PC-9 (cell line): Measurements from ENCODE around the gene TOM1L2. TPM values are rescaled to one million over a fixed set of nuclear protein-coding genes. Genes with fewer than 3 reads are reported as not detected.

Experiments used
- BruUV-seq: library from RNA; stranded (reverse); fragments of 400-500 nt; replicated peaks from 2 replicates; lab custom pipeline; 2021; lab: Mats Ljungman, UMichigan
- CTCF ChIA-PET: fragments of 300-600 bp; sonication (Branson Sonifier 250); formaldehyde crosslinking; loops from one replicate; lab custom pipeline; 2022; ENCODE audit warnings: antibody characterized with exemption; lab: Charles Lee
- POLR2A ChIA-PET: fragments of 300-600 bp; sonication (Branson Sonifier 250); formaldehyde crosslinking; loops from one replicate; lab custom pipeline; 2022; ENCODE audit warnings: antibody characterized with exemption; ENCODE audit not compliant: unreplicated experiment; lab: Charles Lee
- DNase-seq, 2 experiments: peaks; one replicate each; pipeline versions ENCODE4 v3.0.0 to v3.0.0-alpha.2; 2015 to 2022; ENCODE audit warnings: mixed read lengths in 1 of 2
- H2AFZ ChIP-seq: fragments of 200-600 bp; sonication (generic); 2 replicates; pipeline ENCODE4 v1.8.1; 2017; ENCODE audit warnings: antibody characterized with exemption
- H3F3A ChIP-seq: fragments of 200-600 bp; sonication (generic); 2 replicates; pipeline ENCODE4 v1.8.1; 2017; ENCODE audit warnings: antibody characterized with exemption, mild to moderate bottlenecking, low read depth; ENCODE audit not compliant: insufficient read depth
- H3K27ac ChIP-seq: fragments of 200-600 bp; sonication (generic); 2 replicates; pipeline ENCODE4 v1.6.1; 2016; ENCODE audit warnings: mixed run types
- H3K27me3 ChIP-seq: fragments of 200-600 bp; sonication (generic); 2 replicates; pipeline ENCODE4 v1.6.1; 2016; ENCODE audit warnings: low read depth, mixed run types; ENCODE audit not compliant: insufficient read depth
- H3K36me3 ChIP-seq: fragments of 200-600 bp; sonication (generic); 2 replicates; pipeline ENCODE4 v1.6.1; 2016; ENCODE audit warnings: low read depth, mixed run types
- H3K4me1 ChIP-seq: fragments of 200-600 bp; sonication (generic); replicated peaks from 2 replicates; pipeline ENCODE4 v1.6.1; 2016; ENCODE audit warnings: mixed run types; ENCODE audit not compliant: insufficient read depth
- H3K4me2 ChIP-seq: fragments of 200-600 bp; sonication (generic); 2 replicates; pipeline ENCODE4 v1.6.1; 2017; ENCODE audit warnings: mixed run types
- H3K4me3 ChIP-seq: fragments of 200-600 bp; sonication (generic); 2 replicates; pipeline ENCODE4 v1.6.1; 2016; ENCODE audit warnings: mixed run types
- H3K79me2 ChIP-seq: fragments of 200-600 bp; sonication (generic); 2 replicates; pipeline ENCODE4 v1.6.1; 2017; ENCODE audit warnings: low read depth, mixed run types
- H3K9me2 ChIP-seq: fragments of 200-600 bp; sonication (generic); 2 replicates; pipeline ENCODE4 v1.8.1; 2017; ENCODE audit warnings: mild to moderate bottlenecking; ENCODE audit not compliant: insufficient read depth
- H3K9me3 ChIP-seq: fragments of 200-600 bp; sonication (generic); 2 replicates; pipeline ENCODE4 v1.8.1; 2016; ENCODE audit warnings: low read depth; ENCODE audit not compliant: insufficient read depth
- H4K20me1 ChIP-seq: fragments of 200-600 bp; sonication (generic); 2 replicates; pipeline ENCODE4 v1.8.1; 2017; ENCODE audit not compliant: insufficient read depth
- CTCF ChIP-seq: fragments of 200-600 bp; sonication (generic); conservative IDR thresholded peaks from 2 replicates; pipeline ENCODE4 v1.6.1; 2017; ENCODE audit warnings: mixed run types, antibody characterized with exemption, mild to moderate bottlenecking, moderate library complexity
- EZH2 ChIP-seq: fragments of 200-600 bp; sonication (generic); IDR thresholded peaks from 2 replicates; pipeline ENCODE4 v1.8.0; 2017; ENCODE audit warnings: antibody characterized with exemption, low read depth
- intact Hi-C: fragments of 100-400 bp; cut with micrococcal nuclease; formaldehyde crosslinking; loops from one replicate; pipeline ENCODE4 v1.10.0; 2022; ENCODE audit not compliant: unreplicated experiment
- total RNA-seq: library from RNA; stranded (reverse); gene quantifications from 2 replicates; pipeline ENCODE4 v1.2.3, GENCODE V29; 2021

TOM1L2 gene
- total RNA-seq, 1 experiment from 2014 or later = 68.5 TPM

GRCh38 chr17:17887752-17888304, 84.4 kb downstream of the TOM1L2 start:
- TF ChIP-seq EZH2 = no peak
- no peak for TF ChIP-seq CTCF
- Histone ChIP-seq H3K36me3 (no peaks in the 10 kb centered on the region), H3F3A (no peaks in the 10 kb centered on the region), H3K27ac (no peak overlapping the region), H3K79me2 (no peaks in the 10 kb centered on the region), H2AFZ (no peak overlapping the region), H3K4me3 (no peak overlapping the region), H3K9me2 (no peaks in the 10 kb centered on the region), H3K9me3 (no peaks in the 10 kb centered on the region), H3K27me3 (no peaks in the 10 kb centered on the region), H4K20me1 (no peaks in the 10 kb centered on the region), H3K4me1 (no peaks in the 10 kb centered on the region), H3K4me2 (no peak overlapping the region)
- ChIA-PET POLR2A (no interaction called here), CTCF (interaction anchor here (1.1 kb wide), 1 partner anchor 32 kb away, joined by 4 read pairs; no protein-coding TSS in a partner anchor)
- intact Hi-C loops = no loop called here
- no TSS peak for BruUV-seq
- DNase-seq = no peak

DNA sequence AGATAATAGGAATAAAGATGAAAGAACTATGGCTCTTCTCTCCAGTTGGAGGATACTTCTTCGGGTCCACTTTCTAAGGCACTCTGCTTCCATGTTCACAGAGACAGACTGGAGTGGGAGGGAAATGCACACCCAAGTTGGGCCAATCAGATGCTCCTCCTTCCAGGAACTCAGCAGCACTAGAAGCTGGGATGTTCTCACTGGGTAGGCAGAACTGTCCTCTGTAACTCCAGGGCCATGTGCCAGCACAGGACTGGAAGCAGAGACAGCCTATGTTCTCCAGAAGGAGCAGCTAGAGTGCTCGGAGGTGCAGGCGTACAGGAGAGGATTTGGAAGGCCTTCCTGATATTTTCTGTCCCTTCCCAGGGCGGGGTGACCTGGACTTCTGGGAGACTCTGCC, 85.5 kb downstream of the TOM1L2 start:
- H3K4me3 ChIP-seq = no peak overlapping the region
- intact Hi-C loops = no loop called here
- TF ChIP-seq EZH2 (no peak), CTCF (no peak)
- no TSS peak for BruUV-seq
- no peak for DNase-seq
- no peaks in the 10 kb centered on the region for H3F3A ChIP-seq
- H3K4me1 ChIP-seq = no peaks in the 10 kb centered on the region
- no peak overlapping the region for H3K27ac ChIP-seq
- no peaks in the 10 kb centered on the region for H4K20me1 ChIP-seq
- H3K9me2 ChIP-seq = no peaks in the 10 kb centered on the region
- no peaks in the 10 kb centered on the region for H3K9me3 ChIP-seq
- H3K79me2 ChIP-seq = no peaks in the 10 kb centered on the region
- CTCF ChIA-PET = interaction anchor here (0.6 kb wide), 1 partner anchor 205 kb away, joined by 4 read pairs; no protein-coding TSS in a partner anchor
- H2AFZ ChIP-seq = no peak overlapping the region
- H3K27me3 ChIP-seq = no peaks in the 10 kb centered on the region
- H3K36me3 ChIP-seq = no peaks in the 10 kb centered on the region
- no peak overlapping the region for H3K4me2 ChIP-seq
- POLR2A ChIA-PET = interaction anchor here (0.7 kb wide), 1 partner anchor 211 kb away, joined by 5 read pairs; no protein-coding TSS in a partner anchor

DNA sequence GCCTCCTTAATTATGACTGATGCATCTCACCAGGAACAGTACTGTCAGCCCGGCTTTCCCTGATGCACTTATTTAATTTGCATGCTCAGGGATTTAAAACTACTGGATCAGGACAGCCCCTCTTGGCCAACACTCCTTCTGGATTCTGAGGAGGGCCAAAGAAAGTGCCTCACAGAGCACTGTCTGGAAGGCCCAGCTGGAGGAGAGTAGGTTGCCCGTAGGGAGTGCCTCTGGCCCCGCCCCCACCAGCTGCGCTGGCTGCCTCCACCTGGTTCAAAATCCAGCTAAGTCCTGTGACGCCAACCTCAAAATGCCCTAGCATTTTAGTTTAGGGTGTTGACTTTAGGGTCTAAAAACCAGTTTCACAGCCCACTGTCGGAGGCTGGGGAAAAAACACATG, 86.0 kb downstream of the TOM1L2 start:
- DNase-seq = no peak
- H3F3A ChIP-seq = no peaks in the 10 kb centered on the region
- no peaks in the 10 kb centered on the region for H4K20me1 ChIP-seq
- H2AFZ ChIP-seq = no peak overlapping the region
- no peaks in the 10 kb centered on the region for H3K9me3 ChIP-seq
- no peak overlapping the region for H3K27ac ChIP-seq
- no peaks in the 10 kb centered on the region for H3K27me3 ChIP-seq
- BruUV-seq = no TSS peak
- H3K4me2 ChIP-seq = no peak overlapping the region
- TF ChIP-seq EZH2 (no peak), CTCF (no peak)
- intact Hi-C loops = no loop called here
- ChIA-PET CTCF (interaction anchor here (0.6 kb wide), 1 partner anchor 204 kb away, joined by 4 read pairs; no protein-coding TSS in a partner anchor), POLR2A (interaction anchor here (0.7 kb wide), 1 partner anchor 210 kb away, joined by 5 read pairs; no protein-coding TSS in a partner anchor)
- H3K79me2 ChIP-seq = no peaks in the 10 kb centered on the region
- no peaks in the 10 kb centered on the region for H3K36me3 ChIP-seq
- no peak overlapping the region for H3K4me3 ChIP-seq
- H3K4me1 ChIP-seq = no peaks in the 10 kb centered on the region
- no peaks in the 10 kb centered on the region for H3K9me2 ChIP-seq
